GM18507 (cell line): ENCODE measurements around the gene CBFA2T2.
"Not testable (repeated sequence)": the region's sequence is repeated elsewhere in the genome, so short reads cannot be mapped to it uniquely, and the experiment has no call there.

Experiments used
- DNase-seq: peaks from one replicate; pipeline ENCODE4 v3.0.0; 2011; ENCODE audit warnings: low read depth; ENCODE audit not compliant: insufficient read length; ENCODE audit errors: extremely low spot score
- FAIRE-seq: peaks from 2 replicates; lab custom pipeline; 2011; peaks lifted over from hg19 to GRCh38; lab: Jason Lieb, UNC

CBFA2T2 gene

GRCh38 chr20:33490023-33490933 is at the start of gene CBFA2T2:
CBFA2T2 (plus strand) TSS chr20:33490096; CDS start chr20:33490268, 172 bp downstream.
- FAIRE-seq = no peak
- DNase-seq = no peak

- FAIRE-seq = not testable (repeated sequence)
Measured at GRCh38 chr20:33440562-33440961, 49.3 kb upstream of the CBFA2T2 start.

DNA sequence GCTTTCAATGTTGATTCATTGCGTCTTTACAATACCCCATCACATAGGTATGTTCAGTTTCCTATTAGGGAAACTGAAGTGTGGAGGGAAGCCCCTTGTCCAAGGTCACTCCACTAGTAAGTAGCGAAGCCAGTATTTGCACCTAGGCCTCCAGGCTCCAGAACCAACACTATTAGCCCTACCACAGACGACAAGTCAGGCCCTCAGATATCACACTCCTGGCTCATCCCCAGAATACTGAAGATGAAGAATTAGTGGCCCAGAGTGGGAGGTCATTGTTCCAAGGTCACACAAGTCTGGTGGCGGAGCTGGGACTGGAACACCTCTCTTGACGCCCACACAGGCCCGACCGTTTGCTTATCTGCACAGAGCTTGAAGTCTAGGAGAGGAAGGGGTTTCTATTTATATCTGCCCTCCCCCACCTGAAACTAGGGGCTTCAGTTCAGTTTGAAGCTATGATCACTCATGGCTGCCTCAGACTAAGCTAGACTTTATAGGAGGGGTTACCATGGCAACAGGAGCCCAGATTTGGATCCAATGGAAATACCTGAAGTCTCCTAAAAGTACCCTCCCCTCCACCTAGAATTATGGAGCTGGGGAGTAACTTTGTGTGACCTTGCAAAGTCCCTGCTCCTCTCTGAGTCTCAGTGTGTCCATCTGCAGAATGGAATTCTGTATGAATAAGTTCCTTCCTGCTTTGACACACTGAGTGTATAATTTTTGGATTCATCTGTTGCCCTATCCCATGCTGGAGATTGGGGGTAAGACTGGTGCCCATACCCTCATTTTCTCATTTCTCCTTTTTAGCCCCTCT is 48.5 kb upstream of the CBFA2T2 start:
- FAIRE-seq (no peak), DNase-seq (no peak)

More at GRCh38 chr20:33440562-33440961, 49.3 kb upstream of the CBFA2T2 start:
- DNase-seq = not testable (repeated sequence)

- DNase-seq (no peak), FAIRE-seq (no peak)
Measured at GRCh38 chr20:33442136-33443005, 47.5 kb upstream of the CBFA2T2 start.

DNA sequence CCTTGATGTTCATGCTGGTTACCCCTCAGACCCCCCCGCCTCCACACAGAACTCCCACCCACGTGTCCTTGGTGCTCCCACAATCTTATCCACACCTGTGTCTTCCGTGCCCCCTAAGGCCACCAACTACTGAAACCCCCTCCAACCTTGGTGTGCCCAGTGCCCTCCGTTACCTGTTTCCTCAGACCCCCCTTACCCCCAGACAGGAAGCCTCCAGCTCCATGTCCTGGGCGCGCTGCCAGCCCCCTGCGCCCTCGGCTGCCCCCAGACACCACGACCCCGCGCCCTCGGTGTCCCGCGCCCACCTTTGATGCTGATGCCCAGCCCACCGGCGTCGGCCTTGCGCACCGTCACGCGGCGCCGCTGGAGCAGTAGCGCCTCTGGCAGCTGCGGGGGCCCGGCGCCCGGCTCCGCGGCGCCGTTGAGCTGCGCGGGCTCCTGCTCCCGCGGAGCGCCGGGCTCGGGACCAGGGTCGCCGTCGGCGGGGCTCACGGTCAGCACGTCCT is 46.8 kb upstream of the CBFA2T2 start:
- FAIRE-seq (no peak), DNase-seq (no peak)

DNA sequence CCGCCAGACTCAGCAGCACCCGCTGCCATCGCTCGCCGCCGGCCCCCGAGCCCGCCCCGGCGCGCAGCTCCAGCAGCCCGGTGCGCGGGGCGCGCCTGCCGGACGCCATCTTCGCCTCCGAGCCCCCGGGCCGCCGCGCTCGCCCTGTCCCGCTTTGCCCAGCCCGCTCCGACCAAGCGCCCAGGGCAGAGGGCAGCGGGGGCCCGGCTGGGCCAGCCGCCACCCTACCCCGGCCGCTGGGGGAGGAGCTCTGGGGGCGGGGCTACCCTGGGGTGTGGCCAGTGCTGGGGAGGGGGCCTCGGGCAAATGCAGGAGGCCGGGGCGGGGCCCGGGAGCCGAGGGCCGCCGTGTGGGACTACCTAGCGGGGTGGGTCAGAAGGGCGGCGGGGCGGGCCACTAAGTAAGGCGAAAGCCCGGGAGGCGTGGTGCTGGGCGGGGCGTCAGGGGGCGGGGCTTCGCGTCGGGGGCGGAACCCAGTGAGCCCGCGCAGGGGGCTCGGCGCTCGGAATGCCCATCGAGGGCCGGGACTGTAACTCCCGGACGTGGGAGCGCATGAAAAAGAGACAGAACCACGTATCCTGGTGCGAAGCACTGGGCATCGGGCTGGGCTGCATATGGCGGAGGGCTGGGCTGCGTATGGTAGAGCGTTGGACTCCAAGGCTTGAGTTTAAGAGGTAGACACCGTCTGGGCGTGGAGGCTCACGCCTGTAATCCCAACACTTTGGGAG is 46.2 kb upstream of the CBFA2T2 start, which contains the start of gene SNTA1:
TSS of gene SNTA1 (minus strand) at position 252 of the 728 bp plus-strand sequence. CDS start at position 109, 143 bp downstream.
- no peak for FAIRE-seq
- DNase-seq = peak; percentile 85

- DNase-seq = no peak
- no peak for FAIRE-seq
Measured at GRCh38 chr20:33444797-33445560, 44.9 kb upstream of the CBFA2T2 start.

GRCh38 chr20:33445881-33446625 is 43.8 kb upstream of the CBFA2T2 start:
- no peak for DNase-seq
- no peak for FAIRE-seq

- DNase-seq (no peak), FAIRE-seq (no peak)
Measured at GRCh38 chr20:33450867-33451266, 39.0 kb upstream of the CBFA2T2 start.

DNA sequence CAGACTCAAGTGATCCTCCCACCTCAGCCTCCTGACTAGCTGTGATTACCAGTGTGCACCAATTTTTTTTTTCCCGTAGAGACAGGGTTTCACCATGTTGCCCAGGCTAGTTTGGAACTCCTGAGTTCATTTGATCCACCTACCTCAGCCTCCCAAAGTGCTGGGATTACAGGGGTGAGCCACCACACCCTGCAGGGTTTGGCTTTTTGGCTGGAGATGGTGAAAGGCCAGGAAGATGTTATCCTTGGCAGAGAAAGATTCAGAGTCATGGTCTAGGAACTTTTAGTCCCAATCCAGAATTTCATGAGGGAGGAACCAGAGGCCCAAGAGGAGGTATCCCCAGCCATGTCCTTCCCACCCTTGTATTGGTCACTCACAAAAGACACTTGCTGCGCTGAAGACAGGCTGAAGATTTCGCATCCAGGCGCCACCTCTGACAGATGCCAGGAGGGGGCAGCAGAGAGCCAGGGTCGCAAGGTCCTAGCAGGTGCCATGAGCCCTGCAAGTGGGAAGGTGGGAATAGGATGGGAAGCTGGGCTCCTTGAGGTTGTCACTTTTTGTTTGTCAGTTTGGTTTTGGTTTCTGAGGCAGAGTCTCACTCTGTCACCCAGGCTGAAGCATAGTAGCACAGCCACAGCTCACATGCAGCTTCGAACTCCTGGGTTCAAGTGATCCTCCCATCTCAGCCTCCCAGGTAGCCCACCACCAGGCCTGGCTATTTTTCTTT is 32.8 kb upstream of the CBFA2T2 start:
- DNase-seq = peak; percentile 69
- FAIRE-seq = peak; percentile 86

DNA sequence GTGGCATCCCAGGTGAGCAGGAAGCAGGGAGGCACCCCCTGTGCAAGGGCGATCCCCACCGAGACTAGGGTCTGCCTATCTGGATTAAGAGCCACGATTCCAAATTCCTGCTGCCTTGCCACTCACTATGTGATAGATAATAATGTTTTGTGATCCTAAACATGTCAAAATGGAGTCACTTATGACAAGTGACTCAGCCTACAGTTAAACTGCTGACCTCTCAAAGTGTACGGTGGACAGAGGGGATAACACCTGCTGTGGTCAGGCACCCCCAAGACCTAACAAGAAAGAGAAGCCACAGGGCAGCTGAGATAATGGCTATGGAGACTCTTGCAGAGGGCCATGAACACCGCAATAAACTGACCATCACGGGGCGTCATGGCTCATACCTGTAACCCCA is 30.3 kb upstream of the CBFA2T2 start:
- DNase-seq = no peak
- no peak for FAIRE-seq

GRCh38 chr20:33460711-33461110 is 29.2 kb upstream of the CBFA2T2 start:
- no peak for FAIRE-seq
- DNase-seq = no peak

DNA sequence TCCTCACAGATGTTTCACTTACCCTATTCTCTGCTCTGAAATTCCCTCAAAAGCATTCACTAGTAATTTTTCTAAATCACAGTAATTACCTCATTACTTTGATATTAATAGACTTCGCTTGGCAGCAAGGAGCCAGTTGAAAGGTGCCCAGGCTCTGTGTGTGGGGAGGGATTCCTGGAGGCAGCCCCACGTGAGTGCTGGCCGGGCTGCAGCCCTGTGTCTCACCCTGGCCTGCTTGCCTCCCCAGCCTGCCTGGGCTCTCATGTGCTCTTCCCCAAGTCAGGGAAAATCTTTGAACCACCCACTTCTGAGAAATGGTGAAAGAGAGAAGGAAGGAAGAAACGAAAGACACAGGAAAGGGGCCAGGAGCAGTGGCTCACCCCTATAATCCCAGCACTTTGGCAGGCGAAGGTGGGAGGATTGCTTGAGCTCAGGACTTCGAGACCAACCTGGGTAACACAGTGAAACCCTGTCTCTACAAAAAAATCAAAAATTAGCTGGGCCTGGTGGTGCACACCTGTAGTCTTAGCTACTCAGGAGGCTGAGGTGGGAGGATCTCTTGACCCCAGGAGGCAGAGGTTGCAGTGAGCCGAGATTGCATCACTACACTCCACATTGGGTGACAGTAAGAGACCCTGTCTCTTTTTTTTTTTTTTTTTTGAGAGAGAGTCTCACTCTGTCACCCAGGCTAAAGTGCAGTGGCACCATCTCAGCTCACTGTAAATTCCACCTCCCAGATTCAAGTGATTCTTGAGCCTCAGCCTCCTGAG is 26.4 kb upstream of the CBFA2T2 start:
- no peak for FAIRE-seq
- DNase-seq = no peak

- not testable (repeated sequence) for DNase-seq, FAIRE-seq
Measured at GRCh38 chr20:33464759-33465158, 25.1 kb upstream of the CBFA2T2 start.

- FAIRE-seq = no peak
- DNase-seq = no peak
Measured at GRCh38 chr20:33465481-33466302, 24.2 kb upstream of the CBFA2T2 start.
